Transverse colon (tissue), 4 donors: ENCODE results near the gene HAL. TPM values are rescaled to one million over a fixed set of nuclear protein-coding genes. Genes with fewer than 3 reads are reported as not detected.

ENCODE experiments used
- DNase-seq: peaks from one replicate; pipeline ENCODE4 v3.0.0-alpha.2; 2019
- H3K27ac ChIP-seq, 4 donors: fragments of 200-600 bp; sonication (generic); 2 replicates each; pipeline ENCODE4 v1.5.1; 2016 to 2018; ENCODE audit warnings: inconsistent platforms in 4 of 4
- H3K27me3 ChIP-seq: fragments of 200-600 bp; sonication (generic); 2 replicates; pipeline ENCODE4 v1.5.1; 2017; ENCODE audit warnings: inconsistent platforms
- H3K36me3 ChIP-seq, 4 donors: fragments of 200-600 bp; sonication (generic); 2 replicates each; pipeline ENCODE4 v1.5.1; 2017 to 2019; ENCODE audit warnings: inconsistent platforms in 4 of 4
- H3K4me1 ChIP-seq, 4 donors: fragments of 200-600 bp; sonication (generic); 2 replicates each; pipeline ENCODE4 v1.5.1; 2017 to 2020; ENCODE audit warnings: inconsistent platforms in 4 of 4
- H3K4me3 ChIP-seq, 4 donors: fragments of 200-600 bp; sonication (generic); 1 replicate in 1 of 4; 2 replicates in 3 of 4; pipeline versions ENCODE4 v1.5.1 to v1.6.1; 2017 to 2019; ENCODE audit warnings: inconsistent platforms in 4 of 4
- H3K9me3 ChIP-seq, 2 donors: fragments of 200-600 bp; sonication (generic); 2 replicates each; pipeline ENCODE4 v1.5.1; 2017 to 2019; ENCODE audit warnings: inconsistent platforms in 2 of 2
- CTCF ChIP-seq, 5 experiments: fragments of 200-600 bp in 3 of 5; fragments of 450-650 bp in 2 of 5; sonication (generic) in 3 of 5; IDR thresholded peaks; 1 replicate in 2 of 5; 2 replicates in 3 of 5; pipeline ENCODE4 v1.5.1; 2016 to 2017; ENCODE audit warnings: antibody characterized with exemption in 5 of 5, inconsistent platforms in 3 of 5, mild to moderate bottlenecking in 2 of 5, moderate library complexity in 1 of 5
- EP300 ChIP-seq: sonication (generic); formaldehyde crosslinking; IDR thresholded peaks from one replicate; pipeline ENCODE4 v1.6.1; 2017; ENCODE audit warnings: antibody characterized with exemption, low read depth
- POLR2A ChIP-seq: fragments of 450-650 bp; IDR thresholded peaks from one replicate; pipeline ENCODE4 v1.6.1; 2016; ENCODE audit warnings: antibody characterized with exemption, mild to moderate bottlenecking, moderate library complexity
- POLR2AphosphoS5 ChIP-seq, 3 donors: sonication (generic); formaldehyde crosslinking; IDR thresholded peaks; one replicate each; pipeline ENCODE4 v1.6.1; 2016; ENCODE audit warnings: antibody characterized with exemption in 3 of 3
- WGBS, 2 donors: methylation state at CpG; one replicate each; pipeline ENCODE4 v1.1.5; 2018; ENCODE audit warnings: low coverage in 1 of 2; 5-methylcytosine and 5-hydroxymethylcytosine counted together
- in situ Hi-C, 4 donors: fragments of 200-750 bp; cut with MboI; loops; one replicate each; pipeline versions ENCODE4 v1.15.0 to v1.15.1; 2017; ENCODE audit warnings: low sequenced_read_pairs in 3 of 4, low pct_ligation_motif_present in 1 of 4, low pct_unique_long_range_greater_than_20kb in 1 of 4
- intact Hi-C: fragments of 100-400 bp; cut with DNase I; formaldehyde crosslinking; loops from one replicate; pipeline ENCODE4 v1.15.1; 2023; ENCODE audit warnings: low total_unique reads
- total RNA-seq, 4 donors: library from RNA; depleted of rRNA; stranded (reverse); fragments of >200 nt; gene quantifications; one replicate each; pipeline ENCODE4 v1.1.0, GENCODE V29; 2016

HAL gene
- total RNA-seq, 4 donors from 2014 or later: 1.1 to 3.3 (median 2.6) TPM; not detected in 1

GRCh38 chr12:95997911-95998510 is 1.9 kb upstream of the HAL start:
- in situ Hi-C loops: loop anchor here in 2 of 4 donors (5.0 to 25.0 kb wide), 2 partner anchors 81 to 411 kb away; no protein-coding TSS in a partner anchor
- no peak for DNase-seq
- H3K36me3 ChIP-seq: peaks cover 0 to 13% (median 5%) of the 10 kb centered on the region in 4 donors
- H3K27ac ChIP-seq: no peak overlapping the region
- H3K9me3 ChIP-seq: no peaks in the 10 kb centered on the region
- WGBS, 2 donors: 79 to 83% methylated on average over 4 to 5 of the region's 5 CpGs
- H3K4me1 ChIP-seq: peaks cover 0 to 7% (median 2%) of the 10 kb centered on the region in 4 donors
- no peak for TF ChIP-seq POLR2A
- no peak for TF ChIP-seq CTCF (IDR thresholded peaks at IDR 0.05)
- TF ChIP-seq EP300: no peak
- TF ChIP-seq POLR2AphosphoS5 (IDR thresholded peaks at IDR 0.05): no peak
- intact Hi-C loops: loop anchor here (5.0 kb wide), 1 partner anchor 81 kb away; no protein-coding TSS in a partner anchor
- no peaks in the 10 kb centered on the region for H3K27me3 ChIP-seq
- no peak overlapping the region for H3K4me3 ChIP-seq

GRCh38 chr12:95997276-95997675 is 1.1 kb upstream of the HAL start:
- no peak overlapping the region for H3K27ac ChIP-seq
- H3K27me3 ChIP-seq: no peaks in the 10 kb centered on the region
- TF ChIP-seq POLR2A: no peak
- no peak for TF ChIP-seq EP300
- no peak for TF ChIP-seq CTCF (IDR thresholded peaks at IDR 0.05)
- TF ChIP-seq POLR2AphosphoS5 (IDR thresholded peaks at IDR 0.05): no peak
- no peak for DNase-seq
- 91 to 94% methylated on average over 3 of the region's 3 CpGs for WGBS, 2 donors
- in situ Hi-C loops (loop anchor here in 2 of 4 donors (5.0 to 25.0 kb wide), 2 partner anchors 80 to 410 kb away; no protein-coding TSS in a partner anchor), intact Hi-C loops (loop anchor here (5.0 kb wide), 1 partner anchor 80 kb away; no protein-coding TSS in a partner anchor)
- H3K36me3 ChIP-seq: peaks cover 0 to 8% (median 2%) of the 10 kb centered on the region in 4 donors
- no peak overlapping the region for H3K4me3 ChIP-seq
- peaks cover 0 to 7% (median 2%) of the 10 kb centered on the region in 4 donors for H3K4me1 ChIP-seq
- no peaks in the 10 kb centered on the region for H3K9me3 ChIP-seq

- in situ Hi-C loops: loop anchor here in 2 of 4 donors (5.0 to 25.0 kb wide), 2 partner anchors 78 to 408 kb away; no protein-coding TSS in a partner anchor
- no peak overlapping the region for H3K4me3 ChIP-seq
- peaks cover 0 to 7% (median 2%) of the 10 kb centered on the region in 4 donors for H3K4me1 ChIP-seq
- no peak for DNase-seq
- H3K27me3 ChIP-seq: no peaks in the 10 kb centered on the region
- no peak overlapping the region for H3K27ac ChIP-seq
- intact Hi-C loops: loop anchor here (5.0 kb wide), 1 partner anchor 78 kb away; no protein-coding TSS in a partner anchor
- no peaks in the 10 kb centered on the region for H3K9me3 ChIP-seq
- WGBS, 2 donors: 90 to 93% methylated on average over 12 to 29 of the region's 29 CpGs
- TF ChIP-seq POLR2AphosphoS5 (IDR thresholded peaks at IDR 0.05): no peak
- H3K36me3 ChIP-seq: no peaks in the 10 kb centered on the region
These were observed 709 bp downstream of the HAL start for GRCh38 chr12:95995238-95996031.

GRCh38 chr12:95994476-95994875 is 1.7 kb downstream of the HAL start:
- Histone ChIP-seq H3K9me3 (no peaks in the 10 kb centered on the region), H3K4me3 (no peak overlapping the region), H3K36me3 (no peaks in the 10 kb centered on the region), H3K27ac (no peak overlapping the region), H3K4me1 (peaks cover 0 to 7% (median 2%) of the 10 kb centered on the region in 4 donors), H3K27me3 (no peaks in the 10 kb centered on the region)
- intact Hi-C loops: no loop called here
- in situ Hi-C loops: loop anchor here in 1 of 4 donors (25.0 kb wide), 1 partner anchor 407 kb away; no protein-coding TSS in a partner anchor
- no peak for TF ChIP-seq POLR2AphosphoS5 (IDR thresholded peaks at IDR 0.05)
- no peak for TF ChIP-seq CTCF (IDR thresholded peaks at IDR 0.05)
- TF ChIP-seq POLR2A: no peak
- no peak for TF ChIP-seq EP300
- no peak for DNase-seq
- 85 to 100% methylated on average over 1 to 5 of the region's 5 CpGs for WGBS, 2 donors
